HepG2 (cell line): ENCODE results near the gene WFDC1. TPM values are rescaled to one million over a fixed set of nuclear protein-coding genes. Genes with fewer than 3 reads are reported as not detected.

Source experiments
- ATAC-seq: fragments of 200-7000 bp; cut with Tn5 transposase; 3 replicates; pipeline ENCODE4 v1.9.1; 2020; ENCODE audit warnings: mild to moderate bottlenecking, moderate library complexity
- BruUV-seq: library from RNA; stranded (reverse); fragments of 400-500 nt; replicated peaks from 2 replicates; lab custom pipeline; 2021; lab: Mats Ljungman, UMichigan
- CTCF ChIA-PET: fragments of 300-600 bp; formaldehyde crosslinking; extraction: SDS; loops from one replicate; lab custom pipeline; 2021; ENCODE audit warnings: low total read pairs, inconsistent platforms, low intra/inter-chr PET ratio; lab: Yijun Ruan, JAX
- POLR2A ChIA-PET: fragments of 350-600 bp; sonication (Branson Sonifier 250); formaldehyde crosslinking; loops from one replicate; lab custom pipeline; 2020; ENCODE audit warnings: antibody characterized with exemption, inconsistent platforms; lab: Yijun Ruan, JAX
- DNase-seq: peaks from one replicate; pipeline ENCODE4 v3.0.0-alpha.2; 2015; ENCODE audit warnings: low spot score
- FAIRE-seq: peaks from 3 replicates; lab custom pipeline; 2011; peaks lifted over from hg19 to GRCh38; lab: Jason Lieb, UNC
- H2AFZ ChIP-seq: one replicate; pipeline ENCODE4 v1.6.1; 2011; ENCODE audit warnings: low read length, inconsistent platforms
- H3K27ac ChIP-seq: fragments of 300-600 bp; 3 replicates; pipeline ENCODE4 v1.8.0; 2011; ENCODE audit warnings: mixed run types, mild to moderate bottlenecking, mixed read lengths, low read length, inconsistent platforms; ENCODE audit not compliant: insufficient read depth; ENCODE audit errors: extremely low read length
- H3K27me3 ChIP-seq, 2 experiments: fragments of 200-600 bp in 1 of 2; 2 replicates in 1 of 2; 3 replicates in 1 of 2; pipeline versions ENCODE4 v1.6.0 to v1.8.0; 2011; ENCODE audit warnings: low read length in 2 of 2, mild to moderate bottlenecking in 2 of 2, moderate library complexity in 2 of 2, inconsistent platforms in 1 of 2; ENCODE audit not compliant: insufficient read depth in 2 of 2, control insufficient read depth in 1 of 2
- H3K36me3 ChIP-seq, 2 experiments: fragments of 200-600 bp in 1 of 2; replicated peaks in 1 of 2; 2 replicates in 1 of 2; 3 replicates in 1 of 2; pipeline versions ENCODE4 v1.5.1 to v1.8.0; 2011; ENCODE audit warnings: low read length in 2 of 2, inconsistent platforms in 1 of 2; ENCODE audit not compliant: insufficient read depth in 2 of 2, control insufficient read depth in 1 of 2
- H3K4me1 ChIP-seq: 2 replicates; pipeline ENCODE4 v1.5.1; 2012; ENCODE audit warnings: low read length, inconsistent platforms; ENCODE audit not compliant: insufficient read depth
- H3K4me2 ChIP-seq: 2 replicates; pipeline ENCODE4 v1.6.0; 2011; ENCODE audit warnings: low read depth, low read length, inconsistent platforms
- H3K4me3 ChIP-seq, 3 experiments: fragments of 200-600 bp in 1 of 3; sonication (generic), shearing (Covaris generic) in 1 of 3; replicated peaks in 1 of 3; 2 replicates each; pipeline ENCODE4 v1.5.1; 2011 to 2016; ENCODE audit warnings: low read length in 3 of 3, inconsistent platforms in 2 of 3, low read depth in 2 of 3, mild to moderate bottlenecking in 2 of 3, control low read depth in 1 of 3, mixed read lengths in 1 of 3; ENCODE audit not compliant: insufficient read depth in 1 of 3
- H3K79me2 ChIP-seq: one replicate; pipeline ENCODE4 v1.6.1; 2011; ENCODE audit warnings: low read length, inconsistent platforms; ENCODE audit not compliant: insufficient read depth
- H3K9ac ChIP-seq: 2 replicates; pipeline ENCODE4 v1.6.0; 2011; ENCODE audit warnings: mild to moderate bottlenecking, low read depth, low read length, inconsistent platforms; ENCODE audit not compliant: insufficient read depth
- H3K9me3 ChIP-seq: 2 replicates; pipeline ENCODE4 v1.5.1; 2012; ENCODE audit warnings: mild to moderate bottlenecking, low read length
- H4K20me1 ChIP-seq: 2 replicates; pipeline ENCODE4 v1.6.0; 2011; ENCODE audit warnings: inconsistent platforms, mild to moderate bottlenecking, low read length, moderate library complexity; ENCODE audit not compliant: insufficient read depth
- HNRNPUL1 ChIP-seq: fragments of 200-400 bp; formaldehyde crosslinking; IDR thresholded peaks from 2 replicates; pipeline ENCODE4 v1.6.1; 2017; ENCODE audit warnings: low read depth, mild to moderate bottlenecking, low read length, moderate library complexity
- MLLT10 ChIP-seq: sonication (generic); formaldehyde crosslinking; IDR thresholded peaks from 2 replicates; pipeline ENCODE4 v1.4.0; 2020; ENCODE audit warnings: missing genetic modification reagents
- ZBTB34 ChIP-seq: sonication (generic); formaldehyde crosslinking; IDR thresholded peaks from 2 replicates; pipeline ENCODE4 v1.8.0; 2022; ENCODE audit warnings: mild to moderate bottlenecking, missing genetic modification reagents
- ZFP41 ChIP-seq: sonication (generic); formaldehyde crosslinking; IDR thresholded peaks from 2 replicates; pipeline ENCODE4 v1.4.0; 2020; ENCODE audit warnings: mild to moderate bottlenecking, missing genetic modification reagents, borderline replicate concordance
- ZIK1 ChIP-seq: sonication (generic); formaldehyde crosslinking; IDR thresholded peaks from 2 replicates; pipeline ENCODE4 v1.5.0; 2020; ENCODE audit warnings: mild to moderate bottlenecking, low read depth, missing genetic modification reagents, borderline replicate concordance
- ZNF180 ChIP-seq: sonication (generic); formaldehyde crosslinking; IDR thresholded peaks from 2 replicates; pipeline ENCODE4 v1.4.0; 2020; ENCODE audit warnings: low read depth, missing genetic modification reagents, borderline replicate concordance
- ZNF263 ChIP-seq: sonication (generic); formaldehyde crosslinking; IDR thresholded peaks from 2 replicates; pipeline ENCODE4 v1.4.0; 2020; ENCODE audit warnings: missing genetic modification reagents
- ZNF451 ChIP-seq: sonication (generic); formaldehyde crosslinking; IDR thresholded peaks from 2 replicates; pipeline ENCODE4 v1.5.0; 2020; ENCODE audit warnings: mild to moderate bottlenecking, missing genetic modification reagents
- ZNF614 ChIP-seq: IDR thresholded peaks from 2 replicates; pipeline ENCODE4 v1.6.1; 2018; ENCODE audit warnings: missing biosample characterization, missing genetic modification reagents, inconsistent platforms, borderline replicate concordance
- ZNF629 ChIP-seq: sonication (generic); formaldehyde crosslinking; conservative IDR thresholded peaks from 2 replicates; pipeline ENCODE4 v1.5.0; 2020; ENCODE audit warnings: missing genetic modification reagents
- ZNF883 ChIP-seq: sonication (generic); formaldehyde crosslinking; IDR thresholded peaks from 2 replicates; pipeline ENCODE4 v1.5.1; 2020; ENCODE audit warnings: mild to moderate bottlenecking, missing genetic modification reagents; ENCODE audit errors: not compliant biosample characterization
- WGBS: methylation state at CpG from one replicate; pipeline ENCODE4 v1.1.6; 2017; ENCODE audit warnings: low lambda C conversion rate; 5-methylcytosine and 5-hydroxymethylcytosine counted together
- in situ Hi-C: cut with HindIII; loops from 2 replicates; pipeline ENCODE4 v1.10.0; 2017; ENCODE audit warnings: low pct_unique_long_range_greater_than_20kb; ENCODE audit not compliant: extremely low pct_ligation_motif_present
- intact Hi-C: fragments of 100-400 bp; cut with micrococcal nuclease; formaldehyde crosslinking; loops from one replicate; pipeline ENCODE4 v1.10.0; 2022; ENCODE audit not compliant: unreplicated experiment
- polyA plus RNA-seq, 8 experiments: library from polyadenylated mRNA; depleted of rRNA in 3 of 8; stranded (reverse) in 7 of 8; unstranded in 1 of 8; fragments of >200 nt; fragmentation: Illumina TruSeq in 4 of 8; extraction: Trizol in 4 of 8; gene quantifications; 2 replicates each; pipeline versions ENCODE4 v1.2.1 to v1.2.3, GENCODE V29; 2011 to 2016; ENCODE audit warnings: low read depth in 4 of 8, missing spikeins in 1 of 8, mixed read lengths in 1 of 8; ENCODE audit not compliant: insufficient read depth in 1 of 8
- total RNA-seq, 5 experiments: library from RNA; depleted of rRNA; stranded (reverse); fragments of >200 nt; fragmentation: Illumina TruSeq; extraction: Trizol; gene quantifications; 2 replicates each; pipeline ENCODE4 v1.2.3, GENCODE V29; 2016; ENCODE audit warnings: low read depth in 1 of 5
- TF ChIP-seq, protein P1 (sequence below): sonication (generic); formaldehyde crosslinking; IDR thresholded peaks from 2 replicates; pipeline ENCODE4 v1.5.1; 2020; ENCODE audit warnings: missing genetic modification reagents, mild to moderate bottlenecking, borderline replicate concordance
- TF ChIP-seq, protein P2 (sequence below): sonication (generic); formaldehyde crosslinking; IDR thresholded peaks from 2 replicates; pipeline ENCODE4 v1.5.1; 2020; ENCODE audit warnings: mild to moderate bottlenecking, missing genetic modification reagents, borderline replicate concordance
- TF ChIP-seq, protein P3 (sequence below): sonication (generic); formaldehyde crosslinking; IDR thresholded peaks from 2 replicates; pipeline ENCODE4 v1.5.0; 2020; ENCODE audit warnings: mild to moderate bottlenecking, missing genetic modification reagents
- TF ChIP-seq, protein P4 (sequence below): sonication (generic); formaldehyde crosslinking; IDR thresholded peaks from 2 replicates; pipeline ENCODE4 v1.5.0; 2020; ENCODE audit warnings: missing genetic modification reagents

The WFDC1 gene
- total and polyA plus RNA-seq, 2 of the 13 experiments (the other 11 are each of a cell fraction or from before 2014, with no cell fraction given) = not detected

DNA sequence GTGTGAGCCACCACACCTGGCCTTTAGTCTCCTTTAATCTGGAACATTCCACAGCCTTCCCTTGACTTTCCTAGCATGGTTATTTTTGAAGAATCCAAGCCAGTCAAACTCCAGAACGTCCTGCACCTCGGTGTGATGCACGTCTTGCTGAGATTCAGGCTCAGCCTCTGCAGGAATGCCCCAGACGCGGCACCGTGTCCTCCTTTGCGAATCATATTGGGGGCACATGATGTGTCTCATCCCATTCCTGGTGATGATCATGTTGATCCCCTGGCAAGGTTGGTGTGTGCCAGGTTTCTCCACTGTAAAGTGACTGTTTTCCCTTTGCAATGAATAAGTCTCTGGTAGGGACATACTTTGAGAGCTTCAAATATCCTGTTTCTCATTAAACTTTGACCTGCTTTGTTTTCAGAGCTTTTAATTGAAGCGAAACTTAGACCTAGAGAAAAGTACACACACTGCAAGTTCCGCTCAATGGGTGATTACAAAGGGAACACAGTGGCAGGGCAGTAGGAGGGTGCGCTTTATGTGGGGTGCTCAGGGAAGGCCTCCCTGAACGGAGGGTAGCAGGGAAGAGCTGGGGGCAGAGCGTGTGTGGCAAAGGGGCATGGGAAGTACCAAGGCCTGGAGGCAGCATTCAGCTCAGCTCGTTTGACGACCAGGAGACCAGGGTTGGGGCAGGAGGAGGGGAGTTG is 64.1 kb downstream of the WFDC1 start (continued):
- TF ChIP-seq, protein P1, sequence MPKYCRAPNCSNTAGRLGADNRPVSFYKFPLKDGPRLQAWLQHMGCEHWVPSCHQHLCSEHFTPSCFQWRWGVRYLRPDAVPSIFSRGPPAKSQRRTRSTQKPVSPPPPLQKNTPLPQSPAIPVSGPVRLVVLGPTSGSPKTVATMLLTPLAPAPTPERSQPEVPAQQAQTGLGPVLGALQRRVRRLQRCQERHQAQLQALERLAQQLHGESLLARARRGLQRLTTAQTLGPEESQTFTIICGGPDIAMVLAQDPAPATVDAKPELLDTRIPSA (CRISPR knock-in tag) = no peak
- TF ChIP-seq, protein P2, sequence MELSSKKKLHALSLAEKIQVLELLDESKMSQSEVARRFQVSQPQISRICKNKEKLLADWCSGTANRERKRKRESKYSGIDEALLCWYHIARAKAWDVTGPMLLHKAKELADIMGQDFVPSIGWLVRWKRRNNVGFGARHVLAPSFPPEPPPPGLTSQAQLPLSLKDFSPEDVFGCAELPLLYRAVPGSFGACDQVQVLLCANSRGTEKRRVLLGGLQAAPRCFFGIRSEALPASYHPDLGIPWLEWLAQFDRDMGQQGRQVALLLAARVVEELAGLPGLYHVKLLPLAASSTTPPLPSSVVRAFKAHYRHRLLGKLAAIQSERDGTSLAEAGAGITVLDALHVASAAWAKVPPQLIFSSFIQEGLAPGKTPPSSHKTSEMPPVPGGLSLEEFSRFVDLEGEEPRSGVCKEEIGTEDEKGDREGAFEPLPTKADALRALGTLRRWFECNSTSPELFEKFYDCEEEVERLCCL (CRISPR knock-in tag) = no peak
- TF ChIP-seq ZFP41 (CRISPR knock-in tag) (no peak), ZBTB34 (CRISPR knock-in tag) (no peak)
- TF ChIP-seq, all 625 proteins: peak for 18

- H2AFZ ChIP-seq = no peak overlapping the region
- BruUV-seq = no TSS peak
- no peak for FAIRE-seq
- intact Hi-C loops (no loop called here), in situ Hi-C loops (no loop called here)
- no peak overlapping the region for H3K9ac ChIP-seq
- POLR2A ChIA-PET = no interaction called here
- 41% methylated on average over 8 of the region's 8 CpGs for WGBS
- no peak for ATAC-seq
- H3K79me2 ChIP-seq = no peaks in the 10 kb centered on the region
- no peak overlapping the region for H3K27ac ChIP-seq
- 0 out of 2 replicates have a peak overlapping the region, but pooled peaks have one; percentile 53 for H3K4me2 ChIP-seq
- H4K20me1 ChIP-seq = no peaks in the 10 kb centered on the region; the same call in 1 of the 2 replicates
- H3K4me1 ChIP-seq = peaks cover 46% of the 10 kb centered on the region
- DNase-seq = no peak
- H3K9me3 ChIP-seq = no peaks in the 10 kb centered on the region
- peaks cover 0 to 30% of the 10 kb centered on the region in 2 experiments; a peak in 3 of 5 replicates for H3K27me3 ChIP-seq
- CTCF ChIA-PET = no interaction called here
- H3K4me3 ChIP-seq = no peak overlapping the region
- no peaks in the 10 kb centered on the region for H3K36me3 ChIP-seq
- TF ChIP-seq ZNF883 (no peak), ZNF629 (CRISPR knock-in tag) (no peak), HNRNPUL1 (no peak), ZNF180 (CRISPR knock-in tag) (no peak), ZIK1 (CRISPR knock-in tag) (no peak), ZNF263 (CRISPR knock-in tag) (no peak), ZNF451 (CRISPR knock-in tag) (no peak), ZNF614 (CRISPR knock-in tag) (no peak), MLLT10 (no peak)
- TF ChIP-seq, protein P3, sequence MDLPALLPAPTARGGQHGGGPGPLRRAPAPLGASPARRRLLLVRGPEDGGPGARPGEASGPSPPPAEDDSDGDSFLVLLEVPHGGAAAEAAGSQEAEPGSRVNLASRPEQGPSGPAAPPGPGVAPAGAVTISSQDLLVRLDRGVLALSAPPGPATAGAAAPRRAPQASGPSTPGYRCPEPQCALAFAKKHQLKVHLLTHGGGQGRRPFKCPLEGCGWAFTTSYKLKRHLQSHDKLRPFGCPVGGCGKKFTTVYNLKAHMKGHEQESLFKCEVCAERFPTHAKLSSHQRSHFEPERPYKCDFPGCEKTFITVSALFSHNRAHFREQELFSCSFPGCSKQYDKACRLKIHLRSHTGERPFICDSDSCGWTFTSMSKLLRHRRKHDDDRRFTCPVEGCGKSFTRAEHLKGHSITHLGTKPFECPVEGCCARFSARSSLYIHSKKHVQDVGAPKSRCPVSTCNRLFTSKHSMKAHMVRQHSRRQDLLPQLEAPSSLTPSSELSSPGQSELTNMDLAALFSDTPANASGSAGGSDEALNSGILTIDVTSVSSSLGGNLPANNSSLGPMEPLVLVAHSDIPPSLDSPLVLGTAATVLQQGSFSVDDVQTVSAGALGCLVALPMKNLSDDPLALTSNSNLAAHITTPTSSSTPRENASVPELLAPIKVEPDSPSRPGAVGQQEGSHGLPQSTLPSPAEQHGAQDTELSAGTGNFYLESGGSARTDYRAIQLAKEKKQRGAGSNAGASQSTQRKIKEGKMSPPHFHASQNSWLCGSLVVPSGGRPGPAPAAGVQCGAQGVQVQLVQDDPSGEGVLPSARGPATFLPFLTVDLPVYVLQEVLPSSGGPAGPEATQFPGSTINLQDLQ (CRISPR knock-in tag) = no peak
- TF ChIP-seq, protein P4, sequence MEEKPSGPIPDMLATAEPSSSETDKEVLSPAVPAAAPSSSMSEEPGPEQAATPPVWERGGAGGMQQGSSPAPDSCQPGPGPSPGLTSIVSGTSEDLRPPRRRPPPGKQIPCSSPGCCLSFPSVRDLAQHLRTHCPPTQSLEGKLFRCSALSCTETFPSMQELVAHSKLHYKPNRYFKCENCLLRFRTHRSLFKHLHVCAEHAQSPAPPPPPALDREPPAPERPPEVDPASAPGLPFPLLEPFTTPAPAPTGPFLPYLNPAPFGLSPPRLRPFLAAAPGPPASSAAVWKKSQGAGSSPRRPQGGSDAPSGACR (CRISPR knock-in tag) = no peak
These were observed 64.6 kb downstream of the WFDC1 start for GRCh38 chr16:84359326-84359725.
